K562 (cell line): ENCODE measurements around the gene PPP1R14D. TPM values are rescaled to one million over a fixed set of nuclear protein-coding genes. Genes with fewer than 3 reads are reported as not detected.
A peak's percentile ranks its signal among the peaks of the same experiment; 100 is the strongest.

Source experiments
- BHLHE40 ChIP-seq: IDR thresholded peaks from 2 replicates; pipeline ENCODE4 v1.6.1; 2011; ENCODE audit warnings: low read length, improper control_type of control experiment
- CGGBP1 ChIP-seq: fragments of 250-450 bp; sonication (Bioruptor Pico); IDR thresholded peaks from 2 replicates; pipeline ENCODE4 v1.9.0; 2021; ENCODE audit warnings: mild to moderate bottlenecking
- GTF2A2 ChIP-seq: IDR thresholded peaks from 2 replicates; pipeline ENCODE4 v1.6.1; 2016; ENCODE audit warnings: mild to moderate bottlenecking, missing genetic modification characterization, missing compliant biosample characterization
- ILF3 ChIP-seq: fragments of 450-650 bp; IDR thresholded peaks from 2 replicates; pipeline ENCODE4 v1.6.1; 2018; ENCODE audit warnings: antibody characterized with exemption, mild to moderate bottlenecking, moderate library complexity, borderline replicate concordance
- KLF13 ChIP-seq: fragments of 450-650 bp; IDR thresholded peaks from 2 replicates; pipeline ENCODE4 v1.6.1; 2016; ENCODE audit warnings: missing genetic modification characterization, low read depth, mild to moderate bottlenecking, missing compliant biosample characterization, moderate library complexity, borderline replicate concordance
- NFE2 ChIP-seq: IDR thresholded peaks from 2 replicates; pipeline ENCODE4 v1.6.1; 2014; ENCODE audit warnings: antibody characterized with exemption, low read depth
- RFX5 ChIP-seq: IDR thresholded peaks from 2 replicates; pipeline ENCODE4 v1.6.1; 2011; ENCODE audit warnings: low read depth, mild to moderate bottlenecking, improper control_type of control experiment, low read length
- U2AF2 ChIP-seq: fragments of 200-400 bp; formaldehyde crosslinking; optimal IDR thresholded peaks from 2 replicates; pipeline ENCODE3; 2017; ENCODE audit warnings: low read depth, mild to moderate bottlenecking, low read length
- ZNF354B ChIP-seq: fragments of 250-450 bp; sonication (Bioruptor Pico); IDR thresholded peaks from 2 replicates; pipeline ENCODE4 v1.4.0; 2020
- ZNF740 ChIP-seq, 3 experiments: fragments of 200-800 bp in 1 of 3; sonication (Bioruptor generic) in 1 of 3; sonication (generic) in 1 of 3; formaldehyde crosslinking in 1 of 3; IDR thresholded peaks; 2 replicates each; pipeline versions ENCODE4 v1.6.1 to v1.8.0; 2016 to 2022; ENCODE audit warnings: mild to moderate bottlenecking in 2 of 3, missing compliant biosample characterization in 2 of 3, missing genetic modification characterization in 2 of 3, missing genetic modification reagents in 1 of 3
- polyA plus RNA-seq, 8 experiments: library from polyadenylated mRNA; depleted of rRNA in 4 of 8; stranded (reverse) in 5 of 8; unstranded in 3 of 8; fragments of >200 nt; fragmentation: Nextera tagmentation in 2 of 8; fragmentation: Illumina TruSeq in 1 of 8; extraction: Ambion mirVana in 2 of 8; extraction: Trizol in 1 of 8; gene quantifications; 2 replicates each; pipeline versions ENCODE4 v1.2.1 to v1.2.3, GENCODE V29; 2011 to 2014; ENCODE audit warnings: inconsistent platforms in 1 of 8, missing spikeins in 1 of 8
- total RNA-seq, 7 experiments: library from RNA; depleted of rRNA in 6 of 7; stranded (reverse); fragments of >200 nt in 6 of 7; fragmentation: Illumina TruSeq in 2 of 7; extraction: Trizol in 2 of 7; gene quantifications; 2 replicates each; pipeline versions ENCODE4 v1.2.1 to v1.2.3, GENCODE V29; 2011 to 2021; ENCODE audit warnings: low replicate concordance in 1 of 7
- TF ChIP-seq, protein P1 (sequence below): fragments of 250-450 bp; sonication (Bioruptor Pico); IDR thresholded peaks from 2 replicates; pipeline ENCODE4 v1.4.0; 2020
- TF ChIP-seq, protein P2 (sequence below), 3 experiments: fragments of 200-800 bp in 1 of 3; fragments of 250-450 bp in 1 of 3; fragments of 450-650 bp in 1 of 3; sonication (Bioruptor Pico) in 1 of 3; sonication (Bioruptor generic) in 1 of 3; formaldehyde crosslinking in 1 of 3; IDR thresholded peaks; 2 replicates each; pipeline versions ENCODE4 v1.6.1 to v1.8.0; 2016 to 2022; ENCODE audit warnings: mild to moderate bottlenecking in 2 of 3, missing genetic modification characterization in 2 of 3, missing compliant biosample characterization in 1 of 3, moderate library complexity in 1 of 3
- TF ChIP-seq, protein P3 (sequence below): fragments of 450-650 bp; IDR thresholded peaks from 2 replicates; pipeline ENCODE4 v1.6.1; 2018; ENCODE audit warnings: mild to moderate bottlenecking, low read depth; ENCODE audit not compliant: partially characterized antibody

Gene PPP1R14D
- total and polyA plus RNA-seq, 9 of the 15 experiments (the other 6 are each of a cell fraction or from before 2014, with no cell fraction given): 0.11 to 0.18 TPM; not detected in 7

GRCh38 chr15:40843885-40844695 lies 15.6 kb upstream of the PPP1R14D start, which contains the start of gene SPINT1 (continued):
- TF ChIP-seq CGGBP1 (CRISPR knock-in tag) (no peak), BHLHE40 (no peak), KLF13 (tag) (no peak), ZNF740 (CRISPR knock-in tag; IDR thresholded peaks at IDR 0.05) (no peak), ZNF740 (tag; IDR thresholded peaks at IDR 0.05) (no peak), ZNF354B (CRISPR knock-in tag) (no peak), GTF2A2 (no peak), U2AF2 (no peak), ILF3 (no peak), NFE2 (no peak), RFX5 (no peak)
- TF ChIP-seq, protein P1, sequence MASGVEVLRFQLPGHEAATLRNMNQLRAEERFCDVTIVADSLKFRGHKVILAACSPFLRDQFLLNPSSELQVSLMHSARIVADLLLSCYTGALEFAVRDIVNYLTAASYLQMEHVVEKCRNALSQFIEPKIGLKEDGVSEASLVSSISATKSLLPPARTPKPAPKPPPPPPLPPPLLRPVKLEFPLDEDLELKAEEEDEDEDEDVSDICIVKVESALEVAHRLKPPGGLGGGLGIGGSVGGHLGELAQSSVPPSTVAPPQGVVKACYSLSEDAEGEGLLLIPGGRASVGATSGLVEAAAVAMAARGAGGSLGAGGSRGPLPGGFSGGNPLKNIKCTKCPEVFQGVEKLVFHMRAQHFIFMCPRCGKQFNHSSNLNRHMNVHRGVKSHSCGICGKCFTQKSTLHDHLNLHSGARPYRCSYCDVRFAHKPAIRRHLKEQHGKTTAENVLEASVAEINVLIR: no peak
- TF ChIP-seq, protein P2, sequence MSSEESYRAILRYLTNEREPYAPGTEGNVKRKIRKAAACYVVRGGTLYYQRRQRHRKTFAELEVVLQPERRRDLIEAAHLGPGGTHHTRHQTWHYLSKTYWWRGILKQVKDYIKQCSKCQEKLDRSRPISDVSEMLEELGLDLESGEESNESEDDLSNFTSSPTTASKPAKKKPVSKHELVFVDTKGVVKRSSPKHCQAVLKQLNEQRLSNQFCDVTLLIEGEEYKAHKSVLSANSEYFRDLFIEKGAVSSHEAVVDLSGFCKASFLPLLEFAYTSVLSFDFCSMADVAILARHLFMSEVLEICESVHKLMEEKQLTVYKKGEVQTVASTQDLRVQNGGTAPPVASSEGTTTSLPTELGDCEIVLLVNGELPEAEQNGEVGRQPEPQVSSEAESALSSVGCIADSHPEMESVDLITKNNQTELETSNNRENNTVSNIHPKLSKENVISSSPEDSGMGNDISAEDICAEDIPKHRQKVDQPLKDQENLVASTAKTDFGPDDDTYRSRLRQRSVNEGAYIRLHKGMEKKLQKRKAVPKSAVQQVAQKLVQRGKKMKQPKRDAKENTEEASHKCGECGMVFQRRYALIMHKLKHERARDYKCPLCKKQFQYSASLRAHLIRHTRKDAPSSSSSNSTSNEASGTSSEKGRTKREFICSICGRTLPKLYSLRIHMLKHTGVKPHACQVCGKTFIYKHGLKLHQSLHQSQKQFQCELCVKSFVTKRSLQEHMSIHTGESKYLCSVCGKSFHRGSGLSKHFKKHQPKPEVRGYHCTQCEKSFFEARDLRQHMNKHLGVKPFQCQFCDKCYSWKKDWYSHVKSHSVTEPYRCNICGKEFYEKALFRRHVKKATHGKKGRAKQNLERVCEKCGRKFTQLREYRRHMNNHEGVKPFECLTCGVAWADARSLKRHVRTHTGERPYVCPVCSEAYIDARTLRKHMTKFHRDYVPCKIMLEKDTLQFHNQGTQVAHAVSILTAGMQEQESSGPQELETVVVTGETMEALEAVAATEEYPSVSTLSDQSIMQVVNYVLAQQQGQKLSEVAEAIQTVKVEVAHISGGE (CRISPR knock-in tag; IDR thresholded peaks at IDR 0.05): peak in 1 of 3 experiments; percentile 16; a peak in 1 of 6 replicates
- TF ChIP-seq, protein P3, sequence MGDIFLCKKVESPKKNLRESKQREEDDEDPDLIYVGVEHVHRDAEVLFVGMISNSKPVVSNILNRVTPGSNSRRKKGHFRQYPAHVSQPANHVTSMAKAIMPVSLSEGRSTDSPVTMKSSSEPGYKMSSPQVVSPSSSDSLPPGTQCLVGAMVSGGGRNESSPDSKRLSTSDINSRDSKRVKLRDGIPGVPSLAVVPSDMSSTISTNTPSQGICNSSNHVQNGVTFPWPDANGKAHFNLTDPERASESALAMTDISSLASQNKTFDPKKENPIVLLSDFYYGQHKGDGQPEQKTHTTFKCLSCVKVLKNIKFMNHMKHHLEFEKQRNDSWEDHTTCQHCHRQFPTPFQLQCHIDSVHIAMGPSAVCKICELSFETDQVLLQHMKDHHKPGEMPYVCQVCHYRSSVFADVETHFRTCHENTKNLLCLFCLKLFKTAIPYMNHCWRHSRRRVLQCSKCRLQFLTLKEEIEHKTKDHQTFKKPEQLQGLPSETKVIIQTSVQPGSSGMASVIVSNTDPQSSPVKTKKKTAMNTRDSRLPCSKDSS: no peak
